HepG2 (cell line): Measurements from ENCODE around the gene ABCA3. TPM values are rescaled to one million over a fixed set of nuclear protein-coding genes. Genes with fewer than 3 reads are reported as not detected.

Experiments
- ARID5B ChIP-seq: IDR thresholded peaks from 2 replicates; pipeline ENCODE4 v1.4.0; 2020; ENCODE audit warnings: mild to moderate bottlenecking, missing genetic modification reagents
- ATRX ChIP-seq: sonication (generic); formaldehyde crosslinking; IDR thresholded peaks from 2 replicates; pipeline ENCODE4 v1.4.0; 2020; ENCODE audit warnings: missing genetic modification reagents, borderline replicate concordance
- HCFC1 ChIP-seq: fragments of 150-350 bp; IDR thresholded peaks from 2 replicates; pipeline ENCODE4 v1.6.1; 2014; ENCODE audit warnings: low read depth, low read length
- HNF4G ChIP-seq, 2 experiments: sonication (generic) in 1 of 2; formaldehyde crosslinking in 1 of 2; IDR thresholded peaks; 2 replicates each; pipeline versions ENCODE4 v1.4.0 to v1.6.1; 2011 to 2020; ENCODE audit warnings: borderline replicate concordance in 2 of 2, low read depth in 2 of 2, mild to moderate bottlenecking in 2 of 2, low read length in 1 of 2, missing genetic modification reagents in 1 of 2, moderate library complexity in 1 of 2
- NCOA1 ChIP-seq: sonication (generic); formaldehyde crosslinking; IDR thresholded peaks from 2 replicates; pipeline ENCODE4 v1.9.0; 2021; ENCODE audit warnings: missing genetic modification reagents
- RBM22 ChIP-seq: fragments of 200-400 bp; formaldehyde crosslinking; optimal IDR thresholded peaks from 2 replicates; pipeline ENCODE3; 2017; ENCODE audit warnings: mild to moderate bottlenecking, low read length, moderate library complexity
- SMAD1 ChIP-seq: sonication (generic); formaldehyde crosslinking; IDR thresholded peaks from 2 replicates; pipeline ENCODE4 v1.4.0; 2020; ENCODE audit warnings: missing genetic modification reagents, low read depth, mild to moderate bottlenecking, borderline replicate concordance
- SP5 ChIP-seq: IDR thresholded peaks from 2 replicates; pipeline ENCODE4 v1.6.1; 2016; ENCODE audit warnings: low read depth, borderline replicate concordance
- U2AF2 ChIP-seq: fragments of 200-400 bp; formaldehyde crosslinking; IDR thresholded peaks from 2 replicates; pipeline ENCODE4 v1.6.1; 2017; ENCODE audit warnings: low read depth, mild to moderate bottlenecking, low read length
- YEATS4 ChIP-seq: sonication (generic); formaldehyde crosslinking; IDR thresholded peaks from 2 replicates; pipeline ENCODE4 v1.4.0; 2020; ENCODE audit warnings: missing genetic modification reagents, borderline replicate concordance
- ZNF18 ChIP-seq: sonication (generic); formaldehyde crosslinking; IDR thresholded peaks from 2 replicates; pipeline ENCODE4 v1.8.0; 2022; ENCODE audit warnings: mild to moderate bottlenecking, missing genetic modification reagents; ENCODE audit not compliant: insufficient replicate concordance
- ZNF343 ChIP-seq: sonication (generic); formaldehyde crosslinking; IDR thresholded peaks from 2 replicates; pipeline ENCODE4 v1.4.0; 2020; ENCODE audit warnings: mild to moderate bottlenecking, missing genetic modification reagents
- ZNF496 ChIP-seq: sonication (generic); formaldehyde crosslinking; IDR thresholded peaks from 2 replicates; pipeline ENCODE4 v1.8.1; 2023; ENCODE audit warnings: mild to moderate bottlenecking, moderate library complexity, missing genetic modification reagents; ENCODE audit not compliant: insufficient replicate concordance
- ZNF512 ChIP-seq: sonication (generic); formaldehyde crosslinking; IDR thresholded peaks from 2 replicates; pipeline ENCODE4 v1.4.0; 2020; ENCODE audit warnings: mild to moderate bottlenecking, missing genetic modification reagents
- ZNF550 ChIP-seq: sonication (generic); formaldehyde crosslinking; IDR thresholded peaks from 2 replicates; pipeline ENCODE4 v1.4.0; 2020; ENCODE audit warnings: mild to moderate bottlenecking, missing genetic modification reagents, borderline replicate concordance
- ZNF577 ChIP-seq: sonication (generic); formaldehyde crosslinking; IDR thresholded peaks from 2 replicates; pipeline ENCODE4 v1.4.0; 2020; ENCODE audit warnings: mild to moderate bottlenecking, low read depth, missing genetic modification reagents, borderline replicate concordance
- ZNF616 ChIP-seq: sonication (generic); formaldehyde crosslinking; IDR thresholded peaks from 2 replicates; pipeline ENCODE4 v1.5.0; 2020; ENCODE audit warnings: low read depth, mild to moderate bottlenecking, missing genetic modification reagents
- ZSCAN21 ChIP-seq: sonication (generic); formaldehyde crosslinking; IDR thresholded peaks from 2 replicates; pipeline ENCODE4 v1.8.0; 2022; ENCODE audit warnings: mild to moderate bottlenecking, missing genetic modification reagents, moderate library complexity, borderline replicate concordance
- polyA plus RNA-seq, 8 experiments: library from polyadenylated mRNA; depleted of rRNA in 3 of 8; stranded (reverse) in 7 of 8; unstranded in 1 of 8; fragments of >200 nt; fragmentation: Illumina TruSeq in 4 of 8; extraction: Trizol in 4 of 8; gene quantifications; 2 replicates each; pipeline versions ENCODE4 v1.2.1 to v1.2.3, GENCODE V29; 2011 to 2016; ENCODE audit warnings: low read depth in 4 of 8, missing spikeins in 1 of 8, mixed read lengths in 1 of 8; ENCODE audit not compliant: insufficient read depth in 1 of 8
- total RNA-seq, 5 experiments: library from RNA; depleted of rRNA; stranded (reverse); fragments of >200 nt; fragmentation: Illumina TruSeq; extraction: Trizol; gene quantifications; 2 replicates each; pipeline ENCODE4 v1.2.3, GENCODE V29; 2016; ENCODE audit warnings: low read depth in 1 of 5
- TF ChIP-seq, protein P1 (sequence below): sonication (generic); formaldehyde crosslinking; IDR thresholded peaks from 2 replicates; pipeline ENCODE4 v1.8.0; 2022; ENCODE audit warnings: mild to moderate bottlenecking, missing genetic modification reagents, moderate library complexity

ABCA3 gene
- total and polyA plus RNA-seq, 2 of the 13 experiments (the other 11 are each of a cell fraction or from before 2014, with no cell fraction given) = 0.60 to 1.5 TPM

GRCh38 chr16:2340564-2341455 is at the start of gene ABCA3 (continued):
- TF ChIP-seq ZNF496 (no peak), U2AF2 (no peak), HCFC1 (peak; percentile 27; the same call in 1 of the 2 replicates), ZNF512 (CRISPR knock-in tag) (no peak), ZNF18 (CRISPR knock-in tag) (peak; percentile 99), RBM22 (no peak), ZNF577 (CRISPR knock-in tag) (peak; percentile 94; the same call in 1 of the 2 replicates), HNF4G (IDR thresholded peaks at IDR 0.05; ENCODE audit: borderline replicate concordance, low read depth, low read length) (no peak), HNF4G (CRISPR knock-in tag; IDR thresholded peaks at IDR 0.05; ENCODE audit: borderline replicate concordance, low read depth) (no peak), YEATS4 (CRISPR knock-in tag) (peak; percentile 79; the same call in 1 of the 2 replicates), ZNF343 (CRISPR knock-in tag) (peak; percentile 93; the same call in 1 of the 2 replicates), ZSCAN21 (CRISPR knock-in tag) (peak; percentile 98), ZNF550 (CRISPR knock-in tag) (no peak; the same call in 1 of the 2 replicates), SP5 (CRISPR knock-in tag) (peak; percentile 63), ZNF616 (peak; percentile 89; the same call in 1 of the 2 replicates), NCOA1 (CRISPR knock-in tag) (no peak), ATRX (no peak), ARID5B (CRISPR knock-in tag) (peak; percentile 75), SMAD1 (CRISPR knock-in tag) (no peak; the same call in 1 of the 2 replicates)
- TF ChIP-seq, protein P1, sequence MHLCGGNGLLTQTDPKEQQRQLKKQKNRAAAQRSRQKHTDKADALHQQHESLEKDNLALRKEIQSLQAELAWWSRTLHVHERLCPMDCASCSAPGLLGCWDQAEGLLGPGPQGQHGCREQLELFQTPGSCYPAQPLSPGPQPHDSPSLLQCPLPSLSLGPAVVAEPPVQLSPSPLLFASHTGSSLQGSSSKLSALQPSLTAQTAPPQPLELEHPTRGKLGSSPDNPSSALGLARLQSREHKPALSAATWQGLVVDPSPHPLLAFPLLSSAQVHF = peak; percentile 98
